Left ventricle myocardium inferior (tissue), 1 donor: ENCODE data around the gene CALM1. TPM values are rescaled to one million over a fixed set of nuclear protein-coding genes. Genes with fewer than 3 reads are reported as not detected.

Source experiments
- DNase-seq: peaks from one replicate; pipeline ENCODE4 v3.0.0-alpha.2; 2020
- H3K27ac ChIP-seq: fragments of 200-600 bp; replicated peaks from 2 replicates; pipeline ENCODE4 v1.8.0; 2021
- H3K27me3 ChIP-seq: fragments of 200-600 bp; 2 replicates; pipeline ENCODE4 v1.8.0; 2021; ENCODE audit warnings: low read depth
- H3K36me3 ChIP-seq: fragments of 200-600 bp; 2 replicates; pipeline ENCODE4 v1.8.0; 2021
- H3K4me1 ChIP-seq: fragments of 200-600 bp; 2 replicates; pipeline ENCODE4 v1.8.0; 2021
- H3K4me3 ChIP-seq: fragments of 200-600 bp; 2 replicates; pipeline ENCODE4 v1.8.0; 2021; ENCODE audit warnings: mild to moderate bottlenecking, moderate library complexity
- H3K9me3 ChIP-seq: fragments of 200-600 bp; replicated peaks from 2 replicates; pipeline ENCODE4 v1.8.0; 2021
- intact Hi-C: fragments of 100-400 bp; cut with micrococcal nuclease; formaldehyde crosslinking; loops from one replicate; pipeline ENCODE4 v1.11.0; 2022
- total RNA-seq: library from RNA; stranded (reverse); fragmentation: NEBNext Ultra II Directional; extraction: Animal tissue kit (Norgen Biotek cat#: 25700); gene quantifications from one replicate; pipeline ENCODE4 v1.2.1, GENCODE V29; 2021
- TF ChIP-seq, protein P1 (sequence below): fragments of 200-600 bp; IDR thresholded peaks from 2 replicates; pipeline ENCODE4 v1.8.0; 2021; ENCODE audit warnings: antibody characterized with exemption, mild to moderate bottlenecking, borderline replicate concordance
- donor health status: DM: no; HTN: yes; CAD: no; lungs with severe emphysema.

CALM1 gene
- total RNA-seq, 1 donor from 2014 or later = 503 TPM

DNA sequence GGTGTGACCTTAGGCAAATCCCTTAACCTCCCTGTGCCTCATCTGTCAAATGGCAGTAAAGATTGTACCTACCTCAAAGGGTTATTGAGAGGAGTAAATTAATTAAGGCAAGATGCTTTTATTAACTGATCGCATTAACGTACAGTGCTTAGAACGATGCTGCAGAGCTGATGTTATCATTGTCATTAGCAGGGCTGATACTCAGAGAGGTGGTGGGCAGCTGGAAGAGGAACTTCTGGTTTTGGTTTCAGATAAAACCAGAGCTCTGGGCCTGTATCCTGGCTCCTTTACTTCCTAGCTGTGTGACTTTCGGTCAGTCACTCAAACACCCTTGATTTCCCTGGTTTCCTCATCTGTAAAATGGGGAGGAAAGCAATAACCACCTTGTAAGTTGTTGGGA lies 55.1 kb downstream of the CALM1 start:
- H3K4me3 ChIP-seq = no peak overlapping the region
- H3K36me3 ChIP-seq = no peaks in the 10 kb centered on the region
- H3K27me3 ChIP-seq = no peaks in the 10 kb centered on the region
- peaks cover 18% of the 10 kb centered on the region for H3K4me1 ChIP-seq
- no peak overlapping the region for H3K27ac ChIP-seq
- TF ChIP-seq, protein P1, sequence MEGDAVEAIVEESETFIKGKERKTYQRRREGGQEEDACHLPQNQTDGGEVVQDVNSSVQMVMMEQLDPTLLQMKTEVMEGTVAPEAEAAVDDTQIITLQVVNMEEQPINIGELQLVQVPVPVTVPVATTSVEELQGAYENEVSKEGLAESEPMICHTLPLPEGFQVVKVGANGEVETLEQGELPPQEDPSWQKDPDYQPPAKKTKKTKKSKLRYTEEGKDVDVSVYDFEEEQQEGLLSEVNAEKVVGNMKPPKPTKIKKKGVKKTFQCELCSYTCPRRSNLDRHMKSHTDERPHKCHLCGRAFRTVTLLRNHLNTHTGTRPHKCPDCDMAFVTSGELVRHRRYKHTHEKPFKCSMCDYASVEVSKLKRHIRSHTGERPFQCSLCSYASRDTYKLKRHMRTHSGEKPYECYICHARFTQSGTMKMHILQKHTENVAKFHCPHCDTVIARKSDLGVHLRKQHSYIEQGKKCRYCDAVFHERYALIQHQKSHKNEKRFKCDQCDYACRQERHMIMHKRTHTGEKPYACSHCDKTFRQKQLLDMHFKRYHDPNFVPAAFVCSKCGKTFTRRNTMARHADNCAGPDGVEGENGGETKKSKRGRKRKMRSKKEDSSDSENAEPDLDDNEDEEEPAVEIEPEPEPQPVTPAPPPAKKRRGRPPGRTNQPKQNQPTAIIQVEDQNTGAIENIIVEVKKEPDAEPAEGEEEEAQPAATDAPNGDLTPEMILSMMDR = no peak
- peaks cover 12% of the 10 kb centered on the region for H3K9me3 ChIP-seq
- DNase-seq = no peak
- intact Hi-C loops = no loop called here

DNA sequence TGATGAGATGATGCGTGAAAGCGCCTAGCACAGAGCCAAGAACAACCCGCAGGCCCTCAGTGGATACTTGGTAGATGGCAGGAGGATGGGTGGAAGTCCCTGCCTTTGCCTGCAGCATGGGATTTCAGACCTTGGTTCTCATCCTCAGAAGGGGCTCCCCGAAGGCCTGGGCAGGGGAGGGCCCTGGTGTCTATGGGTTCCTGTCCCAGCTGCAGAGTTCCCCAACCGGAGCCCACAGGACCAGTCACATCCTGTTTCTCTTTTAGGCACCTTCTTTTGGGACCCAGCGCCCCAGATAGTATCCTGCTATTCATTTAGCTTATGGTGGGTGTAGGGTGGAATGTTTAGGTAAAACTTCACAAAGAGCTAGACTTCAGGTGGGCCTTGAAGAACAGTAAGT lies 55.5 kb downstream of the CALM1 start:
- TF ChIP-seq, protein P1 = no peak
- peaks cover 8% of the 10 kb centered on the region for H3K9me3 ChIP-seq
- H3K4me3 ChIP-seq = no peak overlapping the region
- no peaks in the 10 kb centered on the region for H3K27me3 ChIP-seq
- H3K36me3 ChIP-seq = no peaks in the 10 kb centered on the region
- H3K27ac ChIP-seq = no peak overlapping the region
- intact Hi-C loops = no loop called here
- no peak for DNase-seq
- H3K4me1 ChIP-seq = peaks cover 18% of the 10 kb centered on the region

DNA sequence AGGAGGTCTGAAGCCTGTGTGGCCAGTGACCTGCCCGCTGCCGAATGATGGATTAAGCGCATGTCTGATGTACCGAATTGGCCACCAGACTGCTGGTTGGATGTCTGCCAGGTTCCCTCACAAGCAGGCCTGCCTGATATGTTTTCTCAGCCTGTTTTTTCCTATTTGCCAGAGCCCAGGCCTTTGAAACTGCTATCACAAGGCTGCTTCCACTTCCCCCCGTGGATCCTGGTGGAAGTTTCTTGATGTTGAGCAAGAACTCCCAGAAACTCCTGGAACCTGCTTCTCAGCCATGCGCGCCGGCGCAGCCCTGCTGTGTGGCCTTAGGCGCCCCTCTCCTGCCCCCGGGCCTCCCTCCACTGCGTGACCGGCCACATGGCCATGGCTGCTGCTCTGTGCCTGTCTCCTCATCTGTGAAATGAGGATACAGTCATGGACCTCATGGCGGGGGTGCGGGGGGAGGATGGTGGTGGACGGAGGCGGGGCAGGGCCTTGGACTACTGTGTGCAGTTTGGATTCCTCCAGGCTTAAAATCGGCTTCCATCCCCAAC lies 56.6 kb downstream of the CALM1 start:
- Histone ChIP-seq H3K36me3 (no peaks in the 10 kb centered on the region), H3K4me3 (peak overlapping the region; percentile 59), H3K4me1 (peaks cover 18% of the 10 kb centered on the region), H3K9me3 (no peaks in the 10 kb centered on the region), H3K27me3 (no peaks in the 10 kb centered on the region), H3K27ac (peak overlapping the region; percentile 65)
- peak; percentile 24 for DNase-seq
- intact Hi-C loops = no loop called here
- TF ChIP-seq, protein P1 = no peak

DNA sequence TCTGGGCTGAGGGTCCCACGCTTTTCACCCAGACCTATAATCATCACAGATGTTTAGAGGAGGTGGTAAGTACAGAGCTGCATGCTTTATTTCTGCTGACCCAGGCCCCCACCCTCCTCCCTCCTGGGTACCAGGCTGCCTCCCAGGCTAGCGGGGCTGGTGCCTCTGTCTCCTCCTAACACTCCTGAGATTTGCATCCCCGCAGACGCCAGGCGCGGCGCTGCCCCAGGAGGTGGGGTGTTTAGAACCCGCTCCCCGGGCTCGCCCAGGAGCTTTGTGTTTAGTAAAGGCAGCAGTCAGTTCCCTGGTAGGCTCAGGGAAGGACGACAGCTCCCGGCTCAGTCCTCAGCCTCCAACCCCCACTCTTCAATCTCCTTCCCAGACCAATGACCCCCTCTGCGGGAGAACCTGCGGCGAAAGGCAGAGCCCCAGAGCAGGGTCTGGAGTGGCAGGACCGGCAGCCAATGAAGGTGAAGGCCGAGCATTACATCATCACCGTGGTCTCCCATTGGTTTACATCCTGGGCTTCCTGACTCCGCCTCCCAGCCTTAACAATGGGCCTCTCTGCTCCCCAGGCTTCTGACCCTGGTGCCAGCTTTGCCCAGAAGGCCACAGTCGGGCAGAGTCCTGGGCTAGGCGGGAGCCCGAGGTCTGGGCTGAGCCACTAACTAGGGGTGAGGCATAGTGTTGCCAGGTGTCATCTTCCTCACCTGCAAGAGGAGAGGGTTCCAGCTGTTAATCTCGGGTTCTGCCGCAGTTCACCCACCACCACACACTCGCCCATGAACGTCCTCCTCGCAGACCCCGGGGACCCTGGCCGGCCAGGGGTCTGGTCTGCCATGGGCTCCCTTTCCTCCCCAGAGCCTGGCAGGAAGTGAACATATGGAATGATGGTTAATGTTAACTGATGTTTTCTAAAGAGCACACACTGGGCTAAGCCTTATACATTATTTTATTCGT lies 57.5 kb downstream of the CALM1 start:
- no peaks in the 10 kb centered on the region for H3K36me3 ChIP-seq
- TF ChIP-seq, protein P1 = no peak
- peak overlapping the region; percentile 65 for H3K27ac ChIP-seq
- peak overlapping the region; percentile 59 for H3K4me3 ChIP-seq
- DNase-seq = peak; percentile 82
- H3K4me1 ChIP-seq = peaks cover 18% of the 10 kb centered on the region
- no peaks in the 10 kb centered on the region for H3K9me3 ChIP-seq
- no peaks in the 10 kb centered on the region for H3K27me3 ChIP-seq
- intact Hi-C loops = no loop called here

DNA sequence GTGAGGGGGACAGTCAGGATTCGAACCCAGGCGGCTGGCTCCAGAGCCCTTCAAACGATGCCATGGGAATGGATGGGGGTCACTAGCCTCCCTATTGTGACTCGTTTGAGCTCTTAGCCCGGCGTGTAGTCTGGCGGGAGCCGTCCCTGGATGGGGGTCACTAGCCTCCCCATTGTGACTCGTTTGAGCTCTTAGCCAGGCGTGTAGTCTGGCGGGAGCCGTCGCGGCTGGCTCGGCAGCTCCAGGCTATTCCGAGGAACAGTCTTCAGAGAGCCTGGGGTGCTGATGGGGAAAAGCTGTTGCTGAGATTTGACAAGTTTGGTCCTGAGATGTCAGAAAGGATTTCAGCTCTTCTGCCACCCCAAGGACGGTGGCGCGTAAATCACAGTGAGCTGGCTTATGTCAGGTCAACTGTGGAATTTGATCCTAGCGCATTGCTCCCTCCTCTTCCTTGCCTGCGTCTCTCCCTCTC lies 58.3 kb downstream of the CALM1 start:
- Histone ChIP-seq H3K27ac (no peak overlapping the region), H3K9me3 (no peaks in the 10 kb centered on the region), H3K4me3 (no peak overlapping the region), H3K36me3 (no peaks in the 10 kb centered on the region), H3K27me3 (no peaks in the 10 kb centered on the region), H3K4me1 (peaks cover 18% of the 10 kb centered on the region)
- no peak for DNase-seq
- intact Hi-C loops = no loop called here
- TF ChIP-seq, protein P1 = no peak
